Measurements from ENCODE around the gene ARHGAP40.

GRCh38 chr20:38600057-38600456 is 1.6 kb upstream of the ARHGAP40 start:
- no peak for TF ChIP-seq STAT6 (CRISPR knock-in tag; IDR thresholded peaks at IDR 0.05)
- TF ChIP-seq ZNF561 (CRISPR knock-in tag; conservative IDR thresholded peaks at IDR 0.05) = no peak
- TF ChIP-seq MAX (CRISPR knock-in tag; IDR thresholded peaks at IDR 0.05) = no peak
- no peak for TF ChIP-seq MYC (IDR thresholded peaks at IDR 0.05; ENCODE audit: low read depth, low read length)
- TF ChIP-seq MYC (CRISPR knock-in tag; IDR thresholded peaks at IDR 0.05; ENCODE audit: borderline replicate concordance, low read depth) = no peak
- TF ChIP-seq GTF2B (IDR thresholded peaks at IDR 0.05; ENCODE audit: extremely low read depth, insufficient read length) = no peak
- no peak for TF ChIP-seq CEBPB (tag; IDR thresholded peaks at IDR 0.05)
- no peak for TF ChIP-seq CBX5 (IDR thresholded peaks at IDR 0.05; ENCODE audit: borderline replicate concordance, low read depth)
- TF ChIP-seq ATF3 (IDR thresholded peaks at IDR 0.05) = no peak
- TF ChIP-seq ATF3 (CRISPR knock-in tag; conservative IDR thresholded peaks at IDR 0.05) = no peak
- no peak for TF ChIP-seq ZNF280A (IDR thresholded peaks at IDR 0.05; ENCODE audit: low read depth, partially characterized antibody)
- TF ChIP-seq EZH2 (IDR thresholded peaks at IDR 0.05; ENCODE audit: borderline replicate concordance, low read depth, low read length) = no peak
- no peak for TF ChIP-seq ZNF124 (CRISPR knock-in tag; IDR thresholded peaks at IDR 0.05)
- TF ChIP-seq NRF1 (conservative IDR thresholded peaks at IDR 0.05 in 1 of 2, IDR thresholded peaks at IDR 0.05 in 1 of 2) = no peak

All from K562 (cell line).